ENCODE measurements around the gene CDKL1.

DNA sequence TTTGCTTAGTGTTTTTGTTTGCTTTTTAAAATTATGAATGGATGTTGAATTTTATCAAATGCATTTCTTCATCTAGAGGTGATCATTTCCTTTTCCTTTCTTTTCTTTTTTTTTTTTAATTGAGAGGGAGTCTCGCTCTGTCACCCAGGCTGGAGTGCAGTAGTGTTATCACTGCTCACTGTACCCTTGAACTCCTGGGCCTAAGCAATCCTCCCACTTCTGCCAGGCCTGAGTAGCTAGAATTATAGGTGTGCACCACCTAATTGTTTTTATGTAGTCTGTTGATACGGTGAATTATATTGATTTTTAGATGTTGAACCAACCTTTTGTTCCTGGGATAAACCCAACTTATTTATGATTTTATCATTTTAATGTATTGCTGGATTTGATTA lies 1.5 kb upstream of the CDKL1 start:
- no peak for TF ChIP-seq POLR2A (IDR thresholded peaks at IDR 0.05)
- TF ChIP-seq, protein P1, sequence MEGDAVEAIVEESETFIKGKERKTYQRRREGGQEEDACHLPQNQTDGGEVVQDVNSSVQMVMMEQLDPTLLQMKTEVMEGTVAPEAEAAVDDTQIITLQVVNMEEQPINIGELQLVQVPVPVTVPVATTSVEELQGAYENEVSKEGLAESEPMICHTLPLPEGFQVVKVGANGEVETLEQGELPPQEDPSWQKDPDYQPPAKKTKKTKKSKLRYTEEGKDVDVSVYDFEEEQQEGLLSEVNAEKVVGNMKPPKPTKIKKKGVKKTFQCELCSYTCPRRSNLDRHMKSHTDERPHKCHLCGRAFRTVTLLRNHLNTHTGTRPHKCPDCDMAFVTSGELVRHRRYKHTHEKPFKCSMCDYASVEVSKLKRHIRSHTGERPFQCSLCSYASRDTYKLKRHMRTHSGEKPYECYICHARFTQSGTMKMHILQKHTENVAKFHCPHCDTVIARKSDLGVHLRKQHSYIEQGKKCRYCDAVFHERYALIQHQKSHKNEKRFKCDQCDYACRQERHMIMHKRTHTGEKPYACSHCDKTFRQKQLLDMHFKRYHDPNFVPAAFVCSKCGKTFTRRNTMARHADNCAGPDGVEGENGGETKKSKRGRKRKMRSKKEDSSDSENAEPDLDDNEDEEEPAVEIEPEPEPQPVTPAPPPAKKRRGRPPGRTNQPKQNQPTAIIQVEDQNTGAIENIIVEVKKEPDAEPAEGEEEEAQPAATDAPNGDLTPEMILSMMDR (IDR thresholded peaks at IDR 0.05), result no peak

All from testis (tissue), 2 donors.